SK-N-SH (cell line): ENCODE results near the gene SLC12A5. TPM values are rescaled to one million over a fixed set of nuclear protein-coding genes. Genes with fewer than 3 reads are reported as not detected.

Experiments used
- CTCF ChIA-PET: fragments of 300-600, 350-600 bp; formaldehyde crosslinking; extraction: SDS; loops from one replicate; lab custom pipeline; 2021; lab: Yijun Ruan, JAX
- POLR2A ChIA-PET: fragments of 350-600 bp; sonication (Branson Sonifier 250); formaldehyde crosslinking; extraction: SDS; loops from one replicate; lab custom pipeline; 2020; ENCODE audit warnings: antibody characterized with exemption, inconsistent platforms; lab: Yijun Ruan, JAX
- DNase-seq: peaks from one replicate; pipeline ENCODE4 v3.0.0; 2012
- H2AFZ ChIP-seq: fragments of 200-600 bp; sonication (generic); 2 replicates; pipeline ENCODE4 v1.8.1; 2016; ENCODE audit warnings: antibody characterized with exemption, mild to moderate bottlenecking, low read depth
- H3F3A ChIP-seq: fragments of 200-600 bp; sonication (generic); replicated peaks from 2 replicates; pipeline ENCODE3; 2016; ENCODE audit warnings: antibody characterized with exemption, mild to moderate bottlenecking; ENCODE audit not compliant: insufficient read depth
- H3K27ac ChIP-seq, 2 experiments: fragments of 200-500 bp in 1 of 2; fragments of 200-600 bp in 1 of 2; sonication (Bioruptor generic) in 1 of 2; sonication (generic), shearing (Covaris generic) in 1 of 2; 2 replicates each; pipeline versions ENCODE4 v1.5.1 to v1.6.1; 2014 to 2016; ENCODE audit warnings: low read depth in 2 of 2, inconsistent platforms in 1 of 2, low read length in 1 of 2, mild to moderate bottlenecking in 1 of 2, mixed read lengths in 1 of 2
- H3K27me3 ChIP-seq: fragments of 200-600 bp; sonication (generic), shearing (Covaris generic); 2 replicates; pipeline ENCODE4 v1.6.1; 2016; ENCODE audit warnings: mixed run types; ENCODE audit not compliant: insufficient read depth
- H3K36me3 ChIP-seq, 2 experiments: fragments of 200-500 bp in 1 of 2; fragments of 200-600 bp in 1 of 2; sonication (Bioruptor generic) in 1 of 2; sonication (generic) in 1 of 2; replicated peaks in 1 of 2; 2 replicates each; pipeline versions ENCODE3 to v1.5.1; 2014 to 2016; ENCODE audit warnings: low read length in 1 of 2, mild to moderate bottlenecking in 1 of 2; ENCODE audit not compliant: insufficient read depth in 2 of 2, control insufficient read depth in 1 of 2
- H3K4me1 ChIP-seq, 2 experiments: fragments of 200-500 bp in 1 of 2; fragments of 200-600 bp in 1 of 2; sonication (Bioruptor generic) in 1 of 2; sonication (generic), shearing (Covaris generic) in 1 of 2; 2 replicates each; pipeline versions ENCODE4 v1.5.1 to v1.6.1; 2014 to 2016; ENCODE audit warnings: low read depth in 1 of 2, low read length in 1 of 2, mixed run types in 1 of 2; ENCODE audit not compliant: insufficient read depth in 2 of 2, control insufficient read depth in 1 of 2
- H3K4me2 ChIP-seq: fragments of 200-600 bp; sonication (generic), shearing (Covaris generic); 2 replicates; pipeline ENCODE4 v1.6.1; 2017; ENCODE audit warnings: mixed run types
- H3K4me3 ChIP-seq, 2 experiments: fragments of 200-500 bp in 1 of 2; fragments of 200-600 bp in 1 of 2; sonication (Bioruptor generic) in 1 of 2; sonication (generic), shearing (Covaris generic) in 1 of 2; 2 replicates each; pipeline versions ENCODE4 v1.5.1 to v1.8.1; 2014 to 2016; ENCODE audit warnings: low read depth in 2 of 2, inconsistent platforms in 1 of 2, low read length in 1 of 2, mild to moderate bottlenecking in 1 of 2, mixed read lengths in 1 of 2, moderate library complexity in 1 of 2
- H3K79me2 ChIP-seq: fragments of 200-600 bp; sonication (generic); 2 replicates; pipeline ENCODE4 v1.8.1; 2017; ENCODE audit warnings: mild to moderate bottlenecking; ENCODE audit not compliant: insufficient read depth
- H3K9ac ChIP-seq: fragments of 200-600 bp; sonication (generic); 2 replicates; pipeline ENCODE4 v1.6.1; 2017; ENCODE audit warnings: mixed run types
- H3K9me2 ChIP-seq: fragments of 200-600 bp; sonication (generic); 2 replicates; pipeline ENCODE4 v1.6.1; 2017; ENCODE audit warnings: mixed run types
- H3K9me3 ChIP-seq: fragments of 200-600 bp; sonication (generic); 2 replicates; pipeline ENCODE4 v1.6.1; 2017; ENCODE audit warnings: mixed run types, mild to moderate bottlenecking, moderate library complexity
- H4K20me1 ChIP-seq: fragments of 200-600 bp; sonication (generic); 2 replicates; pipeline ENCODE4 v1.6.1; 2017; ENCODE audit warnings: mild to moderate bottlenecking, mixed run types; ENCODE audit not compliant: insufficient read depth
- FOXJ3 ChIP-seq: sonication (generic); formaldehyde crosslinking; IDR thresholded peaks from 2 replicates; pipeline ENCODE4 v1.5.1; 2020; ENCODE audit warnings: mild to moderate bottlenecking, missing genetic modification reagents
- FOXM1 ChIP-seq: IDR thresholded peaks from 2 replicates; pipeline ENCODE4 v1.4.0; 2012; ENCODE audit warnings: low read depth, mild to moderate bottlenecking
- JUND ChIP-seq: IDR thresholded peaks from 2 replicates; pipeline ENCODE4 v1.4.0; 2012
- MEF2A ChIP-seq: IDR thresholded peaks from 2 replicates; pipeline ENCODE4 v1.4.0; 2012; ENCODE audit warnings: low read depth, borderline replicate concordance
- NFIC ChIP-seq: IDR thresholded peaks from 2 replicates; pipeline ENCODE4 v1.4.0; 2012; ENCODE audit warnings: borderline replicate concordance
- RAD21 ChIP-seq: IDR thresholded peaks from 2 replicates; pipeline ENCODE4 v1.6.1; 2012; ENCODE audit warnings: mild to moderate bottlenecking, low read length
- RCOR1 ChIP-seq: fragments of 150-350 bp; IDR thresholded peaks from 2 replicates; pipeline ENCODE4 v1.6.1; 2017; ENCODE audit warnings: antibody characterized with exemption, low read length
- USF1 ChIP-seq: IDR thresholded peaks from 2 replicates; pipeline ENCODE4 v1.4.0; 2012; ENCODE audit warnings: low read depth, borderline replicate concordance
- WGBS: methylation state at CpG from one replicate; pipeline ENCODE4 v1.1.6; 2017; ENCODE audit warnings: low lambda C conversion rate; 5-methylcytosine and 5-hydroxymethylcytosine counted together
- polyA plus RNA-seq, 3 experiments: library from polyadenylated mRNA; depleted of rRNA; stranded (reverse); fragments of >200 nt; gene quantifications; 2 replicates each; pipeline ENCODE4 v1.2.3, GENCODE V29; 2012
- TF ChIP-seq, protein P1 (sequence below): fragments of 150-350 bp; IDR thresholded peaks from 2 replicates; pipeline ENCODE4 v1.6.1; 2016; ENCODE audit warnings: mild to moderate bottlenecking, low read depth, low read length
- TF ChIP-seq, protein P2 (sequence below): fragments of 150-350 bp; IDR thresholded peaks from 2 replicates; pipeline ENCODE4 v1.6.1; 2017; ENCODE audit warnings: antibody characterized with exemption, low read length, low read depth, borderline replicate concordance
- TF ChIP-seq, protein P3 (sequence below): IDR thresholded peaks from 2 replicates; pipeline ENCODE4; 2012

The SLC12A5 gene
- polyA plus RNA-seq, 1 of the 3 experiments (the other 2 are of a cell fraction) = 19.9 TPM

DNA sequence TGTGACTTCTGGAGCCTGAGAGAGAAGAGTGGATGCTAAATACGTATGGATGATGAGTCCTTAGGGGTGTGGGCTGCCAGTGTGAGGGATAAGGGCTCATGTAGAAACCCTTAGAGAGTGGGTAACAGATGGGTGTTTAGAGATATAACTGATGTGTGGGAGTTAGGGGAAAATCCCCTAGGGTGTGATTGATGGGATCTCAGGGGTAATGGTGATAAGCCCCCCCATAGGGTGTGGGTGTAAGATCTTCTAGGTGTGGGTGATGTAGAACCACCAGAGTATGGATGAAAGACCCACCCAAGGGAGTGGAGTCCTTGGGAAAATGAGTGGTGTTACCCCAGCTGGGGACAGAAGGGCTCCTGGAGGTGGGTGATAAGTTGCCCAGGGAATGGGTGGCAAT, 26.3 kb downstream of the SLC12A5 start:
- H4K20me1 ChIP-seq = peaks cover 12% of the 10 kb centered on the region; the same call in 1 of the 2 replicates
- 33% methylated on average over 1 of the region's 1 CpG for WGBS
- ChIA-PET CTCF (interaction anchor here (1.0 kb wide), 1 partner anchor 77 kb away, joined by 4 read pairs; no protein-coding TSS in a partner anchor), POLR2A (no interaction called here)
- no peak overlapping the region for H2AFZ ChIP-seq
- no peaks in the 10 kb centered on the region for H3K9me3 ChIP-seq
- H3K79me2 ChIP-seq = no peaks in the 10 kb centered on the region
- TF ChIP-seq USF1 (no peak), NFIC (no peak), RCOR1 (no peak), FOXM1 (no peak)
- TF ChIP-seq, protein P1, sequence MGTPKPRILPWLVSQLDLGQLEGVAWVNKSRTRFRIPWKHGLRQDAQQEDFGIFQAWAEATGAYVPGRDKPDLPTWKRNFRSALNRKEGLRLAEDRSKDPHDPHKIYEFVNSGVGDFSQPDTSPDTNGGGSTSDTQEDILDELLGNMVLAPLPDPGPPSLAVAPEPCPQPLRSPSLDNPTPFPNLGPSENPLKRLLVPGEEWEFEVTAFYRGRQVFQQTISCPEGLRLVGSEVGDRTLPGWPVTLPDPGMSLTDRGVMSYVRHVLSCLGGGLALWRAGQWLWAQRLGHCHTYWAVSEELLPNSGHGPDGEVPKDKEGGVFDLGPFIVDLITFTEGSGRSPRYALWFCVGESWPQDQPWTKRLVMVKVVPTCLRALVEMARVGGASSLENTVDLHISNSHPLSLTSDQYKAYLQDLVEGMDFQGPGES = no peak
- H3F3A ChIP-seq = peaks cover 8% of the 10 kb centered on the region
- no peak overlapping the region for H3K9ac ChIP-seq
- no peak overlapping the region for H3K4me2 ChIP-seq
- H3K36me3 ChIP-seq = peaks cover 0 to 6% of the 10 kb centered on the region in 2 experiments
- no peak for DNase-seq
- no peaks in the 10 kb centered on the region for H3K9me2 ChIP-seq
- no peak overlapping the region for H3K27ac ChIP-seq
- peaks cover 5 to 7% of the 10 kb centered on the region in 2 experiments; a peak in 3 of 4 replicates for H3K4me1 ChIP-seq
- H3K27me3 ChIP-seq = no peaks in the 10 kb centered on the region
- no peak overlapping the region for H3K4me3 ChIP-seq

DNA sequence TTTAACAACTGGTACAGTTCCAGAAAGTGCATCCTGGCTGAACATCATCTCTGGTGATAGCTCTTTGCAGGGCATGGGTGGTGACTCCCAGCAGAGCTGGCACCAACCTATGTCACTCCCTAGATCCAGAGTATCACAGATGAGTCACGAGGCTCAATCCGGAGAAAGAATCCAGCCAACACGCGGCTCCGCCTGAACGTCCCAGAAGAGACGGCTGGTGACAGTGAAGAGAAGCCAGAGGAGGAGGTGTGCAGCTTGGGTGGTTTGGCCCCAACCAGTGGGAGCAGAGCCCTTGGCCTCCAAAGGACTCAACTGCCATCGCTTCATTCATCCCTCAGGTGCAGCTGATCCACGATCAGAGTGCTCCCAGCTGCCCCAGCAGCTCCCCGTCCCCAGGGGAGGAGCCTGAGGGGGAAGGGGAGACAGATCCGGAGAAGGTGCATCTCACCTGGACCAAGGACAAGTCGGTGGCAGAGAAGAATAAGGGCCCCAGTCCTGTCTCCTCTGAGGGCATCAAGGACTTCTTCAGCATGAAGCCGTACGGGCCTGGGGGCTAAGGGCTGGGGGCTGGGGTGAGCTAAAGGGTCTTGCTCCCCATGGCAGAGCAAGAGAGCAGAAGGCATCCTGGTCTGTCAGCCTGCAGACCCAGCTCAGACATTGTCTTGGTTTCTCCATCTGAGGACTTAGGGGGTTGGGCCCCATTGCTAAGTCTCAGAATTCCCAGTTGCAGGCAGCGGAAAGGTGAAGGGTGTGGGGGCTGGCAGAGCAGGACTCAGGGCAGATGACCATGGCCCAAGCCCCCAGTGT, 27.2 kb downstream of the SLC12A5 start:
- H3F3A ChIP-seq = peaks cover 8% of the 10 kb centered on the region
- 80% methylated on average over 14 of the region's 15 CpGs for WGBS
- POLR2A ChIA-PET = no interaction called here
- H3K4me3 ChIP-seq = no peak overlapping the region
- peaks cover 9 to 15% of the 10 kb centered on the region in 2 experiments for H3K36me3 ChIP-seq
- H3K9ac ChIP-seq = no peak overlapping the region
- no peak overlapping the region for H3K4me2 ChIP-seq
- CTCF ChIA-PET = interaction anchor here (1.0 kb wide), 1 partner anchor 76 kb away, joined by 4 read pairs; no protein-coding TSS in a partner anchor
- no peaks in the 10 kb centered on the region for H3K27me3 ChIP-seq
- peaks cover 12 to 13% of the 10 kb centered on the region in 2 experiments; a peak in 3 of 4 replicates for H3K4me1 ChIP-seq
- no peak for DNase-seq
- no peaks in the 10 kb centered on the region for H3K9me2 ChIP-seq
- no peak overlapping the region for H3K27ac ChIP-seq
- H2AFZ ChIP-seq = no peak overlapping the region
- no peaks in the 10 kb centered on the region for H3K79me2 ChIP-seq
- TF ChIP-seq FOXJ3 (CRISPR knock-in tag) = no peak
- TF ChIP-seq, protein P2, sequence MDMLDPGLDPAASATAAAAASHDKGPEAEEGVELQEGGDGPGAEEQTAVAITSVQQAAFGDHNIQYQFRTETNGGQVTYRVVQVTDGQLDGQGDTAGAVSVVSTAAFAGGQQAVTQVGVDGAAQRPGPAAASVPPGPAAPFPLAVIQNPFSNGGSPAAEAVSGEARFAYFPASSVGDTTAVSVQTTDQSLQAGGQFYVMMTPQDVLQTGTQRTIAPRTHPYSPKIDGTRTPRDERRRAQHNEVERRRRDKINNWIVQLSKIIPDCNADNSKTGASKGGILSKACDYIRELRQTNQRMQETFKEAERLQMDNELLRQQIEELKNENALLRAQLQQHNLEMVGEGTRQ = no peak
- TF ChIP-seq JUND = no peak
- TF ChIP-seq MEF2A = no peak
- TF ChIP-seq RAD21 = no peak
- TF ChIP-seq, protein P3, sequence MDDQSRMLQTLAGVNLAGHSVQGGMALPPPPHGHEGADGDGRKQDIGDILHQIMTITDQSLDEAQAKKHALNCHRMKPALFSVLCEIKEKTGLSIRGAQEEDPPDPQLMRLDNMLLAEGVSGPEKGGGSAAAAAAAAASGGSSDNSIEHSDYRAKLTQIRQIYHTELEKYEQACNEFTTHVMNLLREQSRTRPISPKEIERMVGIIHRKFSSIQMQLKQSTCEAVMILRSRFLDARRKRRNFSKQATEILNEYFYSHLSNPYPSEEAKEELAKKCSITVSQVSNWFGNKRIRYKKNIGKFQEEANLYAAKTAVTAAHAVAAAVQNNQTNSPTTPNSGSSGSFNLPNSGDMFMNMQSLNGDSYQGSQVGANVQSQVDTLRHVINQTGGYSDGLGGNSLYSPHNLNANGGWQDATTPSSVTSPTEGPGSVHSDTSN = no peak
- peaks cover 16% of the 10 kb centered on the region; the same call in 1 of the 2 replicates for H4K20me1 ChIP-seq
- H3K9me3 ChIP-seq = no peaks in the 10 kb centered on the region
